Esophagus mucosa (tissue), 1 donor: ENCODE measurements around the gene MAPK14. TPM values are rescaled to one million over a fixed set of nuclear protein-coding genes. Genes with fewer than 3 reads are reported as not detected.

Experiments used
- ATAC-seq: fragments of 200-7000 bp; cut with Tn5 transposase; one replicate; pipeline ENCODE4 v1.9.1; 2020
- total RNA-seq: library from RNA; stranded (reverse); gene quantifications from one replicate; pipeline ENCODE4 v1.2.4, GENCODE V29; 2023
- donor health status: DM: yes; HTN: yes; CAD: no.

The MAPK14 gene
- total RNA-seq, 1 donor from 2014 or later: 39.9 TPM

- no peak for ATAC-seq
Observed at GRCh38 chr6:36139991-36140710, 112.5 kb downstream of the MAPK14 start.

GRCh38 chr6:36141091-36141490, 113.5 kb downstream of the MAPK14 start:
- no peak for ATAC-seq

GRCh38 chr6:36141961-36142360, 114.4 kb downstream of the MAPK14 start:
- ATAC-seq: no peak

GRCh38 chr6:36142971-36143838, 115.6 kb downstream of the MAPK14 start:
- ATAC-seq: peak; percentile 16

- ATAC-seq: no peak
Observed at GRCh38 chr6:36145495-36145894, 117.9 kb downstream of the MAPK14 start.

- no peak for ATAC-seq
Observed at GRCh38 chr6:36147294-36147693, 119.7 kb downstream of the MAPK14 start.

- peak; percentile 37 for ATAC-seq
Observed at GRCh38 chr6:36149476-36149875, 121.9 kb downstream of the MAPK14 start.

- no peak for ATAC-seq
Observed at GRCh38 chr6:36150283-36150682, 122.7 kb downstream of the MAPK14 start.

- peak; percentile 94 for ATAC-seq
Observed at GRCh38 chr6:36154286-36154685, 126.7 kb downstream of the MAPK14 start.

- no peak for ATAC-seq
Observed at GRCh38 chr6:36155662-36156061, 128.1 kb downstream of the MAPK14 start.

GRCh38 chr6:36160147-36160760, 132.6 kb downstream of the MAPK14 start:
- no peak for ATAC-seq

Other genes starting within 250 kb of the MAPK14 start
- not detected for gene CLPSL1, start 246.8 kb upstream of the MAPK14 start, total RNA-seq
- gene CLPS, start 230.5 kb upstream of the MAPK14 start, total RNA-seq: not detected
- not detected for gene LHFPL5, start 222.5 kb upstream of the MAPK14 start, total RNA-seq
- 44.7 TPM for gene SRPK1, start 106.7 kb upstream of the MAPK14 start, total RNA-seq
- gene SLC26A8, start 3.2 kb upstream of the MAPK14 start, total RNA-seq: 0.04 TPM
- 97.9 TPM for gene MAPK13, start 102.7 kb downstream of the MAPK14 start, total RNA-seq
- 14.5 TPM for gene BRPF3, start 168.9 kb downstream of the MAPK14 start, total RNA-seq
- 0.20 TPM for gene PNPLA1, start 242.3 kb downstream of the MAPK14 start, total RNA-seq